IMR-90 (cell line): ENCODE data around the gene VPS13C. TPM values are rescaled to one million over a fixed set of nuclear protein-coding genes. Genes with fewer than 3 reads are reported as not detected.

Experiments used
- ATAC-seq: fragments of 200-7000 bp; cut with Tn5 transposase; 2 replicates; pipeline ENCODE4 v1.9.1; 2020; ENCODE audit warnings: low read depth, mild to moderate bottlenecking, moderate library complexity
- BruUV-seq: library from RNA; stranded (reverse); fragments of 400-500 nt; replicated peaks from 2 replicates; lab custom pipeline; 2021; lab: Mats Ljungman, UMichigan
- CTCF ChIA-PET: fragments of 300-600 bp; formaldehyde crosslinking; extraction: SDS; loops from one replicate; lab custom pipeline; 2021; ENCODE audit warnings: antibody characterized with exemption; lab: Yijun Ruan, JAX
- POLR2A ChIA-PET: fragments of 300-600 bp; sonication (Branson Sonifier 250); formaldehyde crosslinking; loops from one replicate; lab custom pipeline; 2022; ENCODE audit warnings: antibody characterized with exemption; ENCODE audit not compliant: unreplicated experiment; lab: Charles Lee
- DNase-seq: peaks from one replicate; pipeline ENCODE4 v3.0.0; 2013
- H2AFZ ChIP-seq: replicated peaks from 2 replicates; pipeline ENCODE3; 2013; ENCODE audit warnings: low read length, mild to moderate bottlenecking; ENCODE audit not compliant: poor library complexity
- H2AK5ac ChIP-seq: 2 replicates; pipeline ENCODE4 v1.6.1; 2013; ENCODE audit warnings: low read depth, low read length, inconsistent platforms
- H2AK9ac ChIP-seq: replicated peaks from 2 replicates; pipeline ENCODE3; 2013; ENCODE audit warnings: mild to moderate bottlenecking, low read depth, low read length, moderate library complexity; ENCODE audit not compliant: poor library complexity
- H2BK120ac ChIP-seq: 2 replicates; pipeline ENCODE4 v1.6.1; 2013; ENCODE audit warnings: low read depth, low read length, inconsistent platforms
- H2BK15ac ChIP-seq: 3 replicates; pipeline ENCODE4 v1.6.1; 2013; ENCODE audit warnings: low read depth, low read length, inconsistent platforms
- H2BK20ac ChIP-seq: 2 replicates; pipeline ENCODE4 v1.6.1; 2013; ENCODE audit warnings: low read depth, mild to moderate bottlenecking, inconsistent platforms, low read length, moderate library complexity
- H2BK5ac ChIP-seq: 2 replicates; pipeline ENCODE4 v1.6.1; 2013; ENCODE audit warnings: mild to moderate bottlenecking, low read depth, low read length, inconsistent platforms; ENCODE audit not compliant: poor library complexity, severe bottlenecking
- H3K14ac ChIP-seq: replicated peaks from 2 replicates; pipeline ENCODE4 v1.6.1; 2013; ENCODE audit warnings: low read depth, low read length, inconsistent platforms
- H3K18ac ChIP-seq: 2 replicates; pipeline ENCODE4 v1.6.1; 2013; ENCODE audit warnings: low read depth, low read length, control low read depth
- H3K23ac ChIP-seq: 2 replicates; pipeline ENCODE4 v1.6.1; 2013; ENCODE audit warnings: low read depth, low read length, inconsistent platforms
- H3K27ac ChIP-seq: 2 replicates; pipeline ENCODE4 v1.5.1; 2013; ENCODE audit warnings: mild to moderate bottlenecking, control low read depth, low read length; ENCODE audit not compliant: insufficient read depth
- H3K27me3 ChIP-seq: 2 replicates; pipeline ENCODE4 v1.6.1; 2013; ENCODE audit warnings: low read length; ENCODE audit not compliant: control insufficient read depth, insufficient read depth
- H3K36me3 ChIP-seq: 2 replicates; pipeline ENCODE4 v1.6.1; 2013; ENCODE audit warnings: low read length, mixed read lengths; ENCODE audit not compliant: control insufficient read depth, insufficient read depth
- H3K4ac ChIP-seq: 2 replicates; pipeline ENCODE4 v1.6.1; 2013; ENCODE audit warnings: low read depth, low read length, inconsistent platforms
- H3K4me1 ChIP-seq: 2 replicates; pipeline ENCODE4 v1.6.1; 2013; ENCODE audit warnings: low read length, mixed read lengths; ENCODE audit not compliant: control insufficient read depth, insufficient read depth
- H3K4me2 ChIP-seq: 2 replicates; pipeline ENCODE4 v1.6.1; 2013; ENCODE audit warnings: low read depth, mild to moderate bottlenecking, control low read depth, low read length, moderate library complexity
- H3K4me3 ChIP-seq: 2 replicates; pipeline ENCODE4 v1.5.1; 2013; ENCODE audit warnings: low read depth, mild to moderate bottlenecking, control low read depth, low read length, moderate library complexity; ENCODE audit not compliant: insufficient read depth
- H3K56ac ChIP-seq: 2 replicates; pipeline ENCODE4 v1.6.1; 2013; ENCODE audit warnings: low read length, inconsistent platforms; ENCODE audit not compliant: insufficient read depth; ENCODE audit errors: extremely low read depth
- H3K79me1 ChIP-seq, 2 experiments: 2 replicates each; pipeline ENCODE4 v1.6.1; 2013; ENCODE audit warnings: low read length in 2 of 2, inconsistent platforms in 1 of 2, low read depth in 1 of 2
- H3K9ac ChIP-seq: 2 replicates; pipeline ENCODE4 v1.6.1; 2013; ENCODE audit warnings: low read depth, low read length, control low read depth
- H3K9me1 ChIP-seq: 2 replicates; pipeline ENCODE4 v1.6.1; 2013; ENCODE audit warnings: low read length, inconsistent platforms; ENCODE audit not compliant: insufficient read depth
- H3K9me3 ChIP-seq: 2 replicates; pipeline ENCODE4 v1.6.1; 2013; ENCODE audit warnings: low read length; ENCODE audit not compliant: control insufficient read depth, insufficient read depth
- H4K20me1 ChIP-seq: 2 replicates; pipeline ENCODE4 v1.6.1; 2013; ENCODE audit warnings: low read length, inconsistent platforms; ENCODE audit not compliant: insufficient read depth
- H4K5ac ChIP-seq: 2 replicates; pipeline ENCODE4 v1.6.1; 2013; ENCODE audit warnings: mild to moderate bottlenecking, low read depth, low read length, control low read depth
- H4K8ac ChIP-seq, 2 experiments: 2 replicates each; pipeline ENCODE4 v1.6.1; 2013; ENCODE audit warnings: low read depth in 2 of 2, low read length in 2 of 2, control low read depth in 1 of 2, inconsistent platforms in 1 of 2
- H4K91ac ChIP-seq: 2 replicates; pipeline ENCODE4 v1.6.1; 2013; ENCODE audit warnings: low read depth, low read length, inconsistent platforms; ENCODE audit not compliant: insufficient read depth
- BHLHE40 ChIP-seq: fragments of 150-350 bp; IDR thresholded peaks from 2 replicates; pipeline ENCODE4 v1.6.1; 2016; ENCODE audit warnings: mild to moderate bottlenecking, low read depth, low read length
- CEBPB ChIP-seq: IDR thresholded peaks from 2 replicates; pipeline ENCODE4 v1.6.1; 2012; ENCODE audit warnings: low read depth, low read length, improper control_type of control experiment
- CHD1 ChIP-seq: IDR thresholded peaks from 2 replicates; pipeline ENCODE4 v1.6.1; 2012; ENCODE audit warnings: low read depth, low read length, improper control_type of control experiment
- MAFK ChIP-seq: IDR thresholded peaks from 2 replicates; pipeline ENCODE4 v1.6.1; 2012; ENCODE audit warnings: low read depth, low read length, improper control_type of control experiment
- MAZ ChIP-seq: IDR thresholded peaks from 2 replicates; pipeline ENCODE4 v1.6.1; 2012; ENCODE audit warnings: low read depth, mild to moderate bottlenecking, low read length, improper control_type of control experiment, moderate library complexity, borderline replicate concordance
- RAD21 ChIP-seq: IDR thresholded peaks from 2 replicates; pipeline ENCODE4 v1.6.1; 2012; ENCODE audit warnings: low read length, improper control_type of control experiment
- SMC3 ChIP-seq: fragments of 150-350 bp; IDR thresholded peaks from 2 replicates; pipeline ENCODE4 v1.6.1; 2016; ENCODE audit warnings: low read depth, mild to moderate bottlenecking, antibody characterized with exemption, low read length, moderate library complexity
- WGBS, 2 experiments: methylation state at CpG; one replicate each; pipeline versions ENCODE4 v1.1.5 to v1.1.7; 2013; ENCODE audit warnings: missing lambda C conversion rate in 2 of 2; ENCODE audit not compliant: insufficient read length in 1 of 2; ENCODE audit errors: extremely low coverage in 2 of 2; 5-methylcytosine and 5-hydroxymethylcytosine counted together
- dilution Hi-C: fragments of 300-500 bp; cut with HindIII; formaldehyde crosslinking; loops from one replicate; pipeline ENCODE4 v1.14.3; 2018; ENCODE audit warnings: low sequenced_read_pairs; ENCODE audit not compliant: unreplicated experiment
- in situ Hi-C: fragments of 300-500 bp; cut with MboI; formaldehyde crosslinking; loops from 3 replicates; pipeline ENCODE4 v1.14.3; 2019; ENCODE audit warnings: low sequenced_read_pairs, inconsistent platforms, mixed read lengths
- intact Hi-C: fragments of 100-400 bp; cut with micrococcal nuclease; formaldehyde crosslinking; loops from 2 replicates; pipeline ENCODE4 v1.10.0; 2022
- polyA plus RNA-seq, 3 experiments: library from polyadenylated mRNA; depleted of rRNA; stranded (reverse); fragments of >200 nt; gene quantifications; 2 replicates each; pipeline ENCODE4 v1.2.3, GENCODE V29; 2012; ENCODE audit warnings: low replicate concordance in 1 of 3
- total RNA-seq: library from RNA; depleted of rRNA; stranded (reverse); fragments of >200 nt; gene quantifications from 2 replicates; pipeline ENCODE4 v1.2.3, GENCODE V29; 2012

The VPS13C gene
- total and polyA plus RNA-seq, 2 of the 4 experiments (the other 2 are of a cell fraction) = 8.1 to 32.8 TPM

- Histone ChIP-seq H3K4me3 (no peak overlapping the region), H3K4me1 (no peaks in the 10 kb centered on the region), H2AK9ac (no peak overlapping the region), H3K79me1 (no peaks in the 10 kb centered on the region), H2AK5ac (no peak overlapping the region), H4K91ac (no peak overlapping the region), H3K27me3 (peaks cover 6% of the 10 kb centered on the region), H3K27ac (no peak overlapping the region), H4K20me1 (no peaks in the 10 kb centered on the region), H2BK15ac (no peak overlapping the region), H3K56ac (no peak overlapping the region), H4K8ac (no peak overlapping the region), H3K4ac (no peak overlapping the region), H2BK5ac (no peak overlapping the region), H3K9ac (no peak overlapping the region), H3K14ac (no peak overlapping the region), H2BK120ac (no peak overlapping the region), H3K36me3 (no peaks in the 10 kb centered on the region), H3K23ac (no peak overlapping the region), H4K5ac (no peak overlapping the region), H3K9me1 (no peaks in the 10 kb centered on the region), H2AFZ (no peak overlapping the region), H3K9me3 (no peaks in the 10 kb centered on the region), H2BK20ac (no peak overlapping the region), H3K4me2 (no peak overlapping the region), H3K18ac (no peak overlapping the region)
- no CpG with 5 or more reads among the region's 4 CpGs for WGBS, 2 experiments
- intact Hi-C loops = no loop called here
- TF ChIP-seq CHD1 = no peak
- TF ChIP-seq SMC3 = no peak
- no peak for TF ChIP-seq BHLHE40
- TF ChIP-seq CEBPB = no peak
- no peak for TF ChIP-seq MAFK
- TF ChIP-seq RAD21 = no peak
- TF ChIP-seq MAZ = no peak
- ATAC-seq = no peak
- ChIA-PET POLR2A (interaction anchor here (0.6 kb wide), 1 partner anchor 27 kb away, joined by 4 read pairs; no protein-coding TSS in a partner anchor), CTCF (interaction anchor here (1.4 kb wide), 1 partner anchor 19 kb away, joined by 3 read pairs; the partner anchor contains the start of gene VPS13C)
- dilution Hi-C loops = no loop called here
- in situ Hi-C loops = no loop called here
- no TSS peak for BruUV-seq
- DNase-seq = no peak
Measured at GRCh38 chr15:62079594-62079993, 19.3 kb upstream of the VPS13C start.
